Mesenchymal stem cell (in vitro differentiated cells and primary cell): ENCODE results near the gene VIT.

Experiments
- DNase-seq: peaks from one replicate; pipeline ENCODE4 v3.0.0-alpha.2; 2013
- H2AFZ ChIP-seq: one replicate; pipeline ENCODE4 v1.6.1; 2013; ENCODE audit warnings: low read depth, mild to moderate bottlenecking, control low read depth, inconsistent platforms, low read length, moderate library complexity
- H2AK5ac ChIP-seq: 2 replicates; pipeline ENCODE4 v1.6.1; 2013; ENCODE audit warnings: low read length, moderate library complexity, mild to moderate bottlenecking, inconsistent platforms; ENCODE audit not compliant: severe bottlenecking
- H2BK120ac ChIP-seq: one replicate; pipeline ENCODE4 v1.6.1; 2013; ENCODE audit warnings: low read depth, mild to moderate bottlenecking, inconsistent platforms, low read length, moderate library complexity
- H2BK12ac ChIP-seq, 2 experiments: one replicate each; pipeline ENCODE4 v1.6.1; 2013; ENCODE audit warnings: inconsistent platforms in 2 of 2, low read length in 2 of 2, mild to moderate bottlenecking in 2 of 2, moderate library complexity in 2 of 2, control low read depth in 1 of 2
- H2BK15ac ChIP-seq: one replicate; pipeline ENCODE4 v1.6.1; 2013; ENCODE audit warnings: mild to moderate bottlenecking, low read depth, inconsistent platforms; ENCODE audit not compliant: poor library complexity, severe bottlenecking
- H2BK5ac ChIP-seq: 2 replicates; pipeline ENCODE4 v1.6.1; 2013; ENCODE audit warnings: low read depth, mild to moderate bottlenecking, low read length, control low read depth, inconsistent platforms; ENCODE audit not compliant: poor library complexity, severe bottlenecking
- H3K14ac ChIP-seq, 2 experiments: one replicate each; pipeline ENCODE4 v1.6.1; 2013; ENCODE audit warnings: inconsistent platforms in 2 of 2, low read length in 2 of 2, control low read depth in 1 of 2, mild to moderate bottlenecking in 1 of 2, moderate library complexity in 1 of 2
- H3K18ac ChIP-seq, 2 experiments: one replicate each; pipeline ENCODE4 v1.6.1; 2013; ENCODE audit warnings: inconsistent platforms in 2 of 2, low read length in 2 of 2, control low read depth in 1 of 2, low read depth in 1 of 2, mild to moderate bottlenecking in 1 of 2
- H3K23ac ChIP-seq, 2 experiments: one replicate each; pipeline ENCODE4 v1.6.1; 2013; ENCODE audit warnings: inconsistent platforms in 2 of 2, low read length in 2 of 2, mild to moderate bottlenecking in 2 of 2, moderate library complexity in 2 of 2, control low read depth in 1 of 2
- H3K27ac ChIP-seq: 2 replicates; pipeline ENCODE4 v1.5.1; 2013; ENCODE audit warnings: mild to moderate bottlenecking, moderate library complexity, low read length, control low read depth, inconsistent platforms; ENCODE audit not compliant: poor library complexity, severe bottlenecking
- H3K27me3 ChIP-seq, 2 experiments: 2 replicates each; pipeline versions ENCODE4 v1.6.1 to v1.7.0; 2013; ENCODE audit warnings: low read length in 2 of 2, mild to moderate bottlenecking in 2 of 2, moderate library complexity in 2 of 2, control low read depth in 1 of 2, inconsistent platforms in 1 of 2; ENCODE audit not compliant: control insufficient read depth in 1 of 2, insufficient read depth in 1 of 2
- H3K36me3 ChIP-seq, 2 experiments: 2 replicates each; pipeline versions ENCODE4 v1.6.1 to v1.7.0; 2013; ENCODE audit warnings: low read length in 2 of 2, control low read depth in 1 of 2, inconsistent platforms in 1 of 2, low read depth in 1 of 2, mild to moderate bottlenecking in 1 of 2; ENCODE audit not compliant: insufficient read depth in 2 of 2, control insufficient read depth in 1 of 2
- H3K4ac ChIP-seq, 2 experiments: one replicate each; pipeline ENCODE4 v1.6.1; 2013; ENCODE audit warnings: inconsistent platforms in 2 of 2, low read length in 2 of 2, mild to moderate bottlenecking in 2 of 2, moderate library complexity in 2 of 2, control low read depth in 1 of 2, low read depth in 1 of 2
- H3K4me1 ChIP-seq: 2 replicates; pipeline ENCODE4 v1.6.1; 2013; ENCODE audit warnings: low read depth, low read length, control low read depth; ENCODE audit not compliant: control insufficient read depth, insufficient read depth
- H3K4me2 ChIP-seq: 2 replicates; pipeline ENCODE4 v1.6.1; 2013; ENCODE audit warnings: low read length, mild to moderate bottlenecking, inconsistent platforms; ENCODE audit not compliant: poor library complexity, severe bottlenecking
- H3K4me3 ChIP-seq, 2 experiments: 2 replicates each; pipeline versions ENCODE4 v1.5.1 to v1.7.0; 2013; ENCODE audit warnings: low read length in 2 of 2, mild to moderate bottlenecking in 2 of 2, control low read depth in 1 of 2, low read depth in 1 of 2; ENCODE audit not compliant: insufficient read depth in 1 of 2
- H3K79me1 ChIP-seq: replicated peaks from 2 replicates; pipeline ENCODE4 v1.6.1; 2013; ENCODE audit warnings: mild to moderate bottlenecking, control low read depth, low read length, inconsistent platforms; ENCODE audit not compliant: poor library complexity, severe bottlenecking
- H3K9ac ChIP-seq: 2 replicates; pipeline ENCODE4 v1.7.0; 2013; ENCODE audit warnings: mild to moderate bottlenecking, low read length, moderate library complexity
- H3K9me3 ChIP-seq: 2 replicates; pipeline ENCODE4 v1.7.0; 2013; ENCODE audit warnings: mild to moderate bottlenecking, low read length; ENCODE audit not compliant: control insufficient read depth
- H4K8ac ChIP-seq: one replicate; pipeline ENCODE4 v1.6.1; 2013; ENCODE audit warnings: inconsistent platforms, mild to moderate bottlenecking, low read length, moderate library complexity
- H4K91ac ChIP-seq: one replicate; pipeline ENCODE4 v1.6.1; 2013; ENCODE audit warnings: mild to moderate bottlenecking, low read length, inconsistent platforms
- WGBS: methylation state at CpG from one replicate; pipeline ENCODE4 v1.1.7; 2013; ENCODE audit warnings: mixed read lengths; 5-methylcytosine and 5-hydroxymethylcytosine counted together

Gene VIT

GRCh38 chr2:36792951-36793350, 96.4 kb downstream of the VIT start:
- no peak overlapping the region for H4K91ac ChIP-seq
- H2BK15ac ChIP-seq: no peak overlapping the region
- peaks cover 0 to 8% of the 10 kb centered on the region in 2 experiments for H3K27me3 ChIP-seq
- no peak overlapping the region for H3K4me3 ChIP-seq
- no peak overlapping the region for H2BK5ac ChIP-seq
- no peaks in the 10 kb centered on the region for H3K4me1 ChIP-seq
- 52% methylated on average over 2 of the region's 2 CpGs for WGBS
- no peak overlapping the region for H3K4me2 ChIP-seq
- no peaks in the 10 kb centered on the region for H3K9me3 ChIP-seq
- H2BK12ac ChIP-seq: no peak overlapping the region
- H3K9ac ChIP-seq: no peak overlapping the region
- H3K27ac ChIP-seq: no peak overlapping the region
- H3K79me1 ChIP-seq: no peaks in the 10 kb centered on the region
- H2AK5ac ChIP-seq: no peak overlapping the region
- DNase-seq: no peak
- H3K18ac ChIP-seq: no peak overlapping the region
- H2AFZ ChIP-seq: no peak overlapping the region
- no peak overlapping the region for H4K8ac ChIP-seq
- no peak overlapping the region for H3K4ac ChIP-seq
- no peak overlapping the region for H2BK120ac ChIP-seq
- no peak overlapping the region for H3K23ac ChIP-seq
- H3K36me3 ChIP-seq: no peaks in the 10 kb centered on the region
- H3K14ac ChIP-seq: no peak overlapping the region

GRCh38 chr2:36797324-36798070, 101.0 kb downstream of the VIT start:
- Histone ChIP-seq H3K27ac (no peak overlapping the region), H4K91ac (no peak overlapping the region), H3K4ac (no peak overlapping the region), H3K18ac (no peak overlapping the region), H3K27me3 (peaks cover 0 to 5% of the 10 kb centered on the region in 2 experiments), H2BK5ac (no peak overlapping the region), H2BK15ac (no peak overlapping the region), H2AFZ (no peak overlapping the region), H3K23ac (no peak overlapping the region), H3K4me3 (no peak overlapping the region), H2BK12ac (no peak overlapping the region), H3K36me3 (no peaks in the 10 kb centered on the region), H3K4me2 (no peak overlapping the region), H3K9ac (no peak overlapping the region), H2BK120ac (no peak overlapping the region), H3K14ac (no peak overlapping the region), H3K79me1 (no peaks in the 10 kb centered on the region), H3K9me3 (no peaks in the 10 kb centered on the region), H4K8ac (no peak overlapping the region), H3K4me1 (no peaks in the 10 kb centered on the region), H2AK5ac (no peak overlapping the region)
- WGBS: 52% methylated on average over 6 of the region's 6 CpGs
- no peak for DNase-seq

- Histone ChIP-seq H2BK5ac (no peak overlapping the region), H3K4me3 (no peak overlapping the region), H3K27me3 (peaks cover 0 to 5% of the 10 kb centered on the region in 2 experiments), H3K79me1 (no peaks in the 10 kb centered on the region), H3K4ac (no peak overlapping the region), H3K9me3 (no peaks in the 10 kb centered on the region), H2AK5ac (no peak overlapping the region), H3K4me1 (no peaks in the 10 kb centered on the region), H4K8ac (no peak overlapping the region), H2AFZ (no peak overlapping the region), H3K9ac (no peak overlapping the region), H3K27ac (no peak overlapping the region), H3K4me2 (no peak overlapping the region), H3K14ac (peak overlapping the region in 1 of 2 experiments; percentile 22), H2BK12ac (no peak overlapping the region), H2BK120ac (no peak overlapping the region), H4K91ac (no peak overlapping the region), H3K36me3 (no peaks in the 10 kb centered on the region), H3K18ac (no peak overlapping the region), H3K23ac (no peak overlapping the region), H2BK15ac (no peak overlapping the region)
- DNase-seq: no peak
- WGBS: 71% methylated on average over 2 of the region's 3 CpGs
Observed at GRCh38 chr2:36798724-36799123, 102.2 kb downstream of the VIT start.

- no peak overlapping the region for H2BK12ac ChIP-seq
- no peaks in the 10 kb centered on the region for H3K9me3 ChIP-seq
- H3K4ac ChIP-seq: no peak overlapping the region
- no peak overlapping the region for H3K18ac ChIP-seq
- H3K23ac ChIP-seq: peak overlapping the region in 1 of 2 experiments; percentile 23
- no peak overlapping the region for H3K27ac ChIP-seq
- H4K91ac ChIP-seq: no peak overlapping the region
- no peak overlapping the region for H2BK120ac ChIP-seq
- H3K9ac ChIP-seq: no peak overlapping the region
- H2AFZ ChIP-seq: no peak overlapping the region
- H3K79me1 ChIP-seq: no peaks in the 10 kb centered on the region
- no peak overlapping the region for H2BK5ac ChIP-seq
- H3K4me1 ChIP-seq: no peaks in the 10 kb centered on the region
- WGBS: over 99% methylated on average over 8 of the region's 11 CpGs
- H3K14ac ChIP-seq: no peak overlapping the region
- H3K36me3 ChIP-seq: no peaks in the 10 kb centered on the region
- no peak overlapping the region for H4K8ac ChIP-seq
- H3K4me2 ChIP-seq: no peak overlapping the region
- no peak overlapping the region for H2BK15ac ChIP-seq
- H3K4me3 ChIP-seq: no peak overlapping the region
- H3K27me3 ChIP-seq: peaks cover 0 to 5% of the 10 kb centered on the region in 2 experiments
- no peak for DNase-seq
- no peak overlapping the region for H2AK5ac ChIP-seq
Observed at GRCh38 chr2:36800381-36800780, 103.9 kb downstream of the VIT start.
